NCI-H2171 (cell line): ENCODE data around the gene ENOX1.

Experiments
- DNase-seq: peaks from one replicate; lab custom pipeline; 2025; lab: John Stamatoyannopoulos, UW

The ENOX1 gene

GRCh38 chr13:43608400-43609137, 178.2 kb downstream of the ENOX1 start:
- no peak for DNase-seq

GRCh38 chr13:43597599-43597945, 189.2 kb downstream of the ENOX1 start:
- DNase-seq: no peak

GRCh38 chr13:43596924-43597598, 189.7 kb downstream of the ENOX1 start:
- DNase-seq: no peak

GRCh38 chr13:43596006-43596405, 190.8 kb downstream of the ENOX1 start:
- no peak for DNase-seq

GRCh38 chr13:43587376-43587775, 199.4 kb downstream of the ENOX1 start:
- DNase-seq: no peak

- DNase-seq: no peak
Observed at GRCh38 chr13:43584751-43585150, 202.0 kb downstream of the ENOX1 start.

- DNase-seq: no peak
Observed at GRCh38 chr13:43583321-43583720, 203.5 kb downstream of the ENOX1 start.

- DNase-seq: no peak
Observed at GRCh38 chr13:43580280-43580679, 206.5 kb downstream of the ENOX1 start.

- DNase-seq: no peak
Observed at GRCh38 chr13:43579321-43579720, 207.5 kb downstream of the ENOX1 start.

- DNase-seq: no peak
Observed at GRCh38 chr13:43574605-43575004, 212.2 kb downstream of the ENOX1 start.

GRCh38 chr13:43573802-43574514, 212.8 kb downstream of the ENOX1 start:
- DNase-seq: no peak

GRCh38 chr13:43573361-43573740, 213.4 kb downstream of the ENOX1 start:
- DNase-seq: no peak

GRCh38 chr13:43572656-43573360, 214.0 kb downstream of the ENOX1 start:
- DNase-seq: no peak

- DNase-seq: no peak
Observed at GRCh38 chr13:43569658-43570057, 217.1 kb downstream of the ENOX1 start.

- DNase-seq: no peak
Observed at GRCh38 chr13:43567608-43568007, 219.2 kb downstream of the ENOX1 start.

GRCh38 chr13:43564952-43565351, 221.8 kb downstream of the ENOX1 start:
- no peak for DNase-seq

- DNase-seq: no peak
Observed at GRCh38 chr13:43561081-43561480, 225.7 kb downstream of the ENOX1 start.

GRCh38 chr13:43558939-43559338, 227.8 kb downstream of the ENOX1 start:
- DNase-seq: no peak

GRCh38 chr13:43558326-43558725, 228.4 kb downstream of the ENOX1 start:
- no peak for DNase-seq

GRCh38 chr13:43555667-43556066, 231.1 kb downstream of the ENOX1 start:
- DNase-seq: no peak

GRCh38 chr13:43551897-43552456, 234.8 kb downstream of the ENOX1 start:
- no peak for DNase-seq

- no peak for DNase-seq
Observed at GRCh38 chr13:43546816-43547215, 240.0 kb downstream of the ENOX1 start.
